Measurements from ENCODE around the gene TMEM242.
A peak's percentile ranks its signal among the peaks of the same experiment; 100 is the strongest.

TMEM242 gene

DNA sequence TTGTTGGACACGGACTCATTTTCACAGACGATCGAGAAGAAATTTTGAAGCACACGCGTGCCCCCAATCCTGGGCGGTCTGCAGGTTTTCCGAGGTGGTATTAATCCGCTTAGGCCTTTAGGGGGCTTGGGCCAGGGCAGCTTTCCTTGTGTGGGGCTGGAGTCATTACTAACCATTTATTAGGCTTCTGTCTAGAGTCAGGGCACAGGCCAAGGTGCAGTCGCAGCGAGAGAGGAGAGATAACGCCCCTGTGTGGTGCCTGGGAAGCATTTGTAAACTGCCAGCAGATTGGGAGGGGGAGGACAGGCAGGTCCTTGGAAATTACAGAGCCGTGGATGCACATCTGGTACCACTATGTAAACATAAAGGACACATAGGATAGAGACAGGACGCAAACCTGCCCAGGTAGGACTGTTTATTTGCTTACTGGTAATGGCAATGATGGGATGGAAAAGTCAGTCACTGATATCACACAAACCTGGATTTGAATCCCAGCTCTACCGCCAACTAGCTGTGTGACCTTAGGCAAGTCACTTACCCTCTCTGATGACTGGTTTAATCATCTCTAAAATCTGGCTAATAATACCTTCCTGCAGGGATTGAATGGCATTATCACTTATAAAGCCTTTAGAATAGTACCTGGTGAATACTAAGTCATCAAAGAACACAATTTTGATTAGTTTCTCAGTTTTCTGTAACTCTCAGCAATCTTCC is 76.4 kb downstream of the TMEM242 start:
- no peak for DNase-seq

DNA sequence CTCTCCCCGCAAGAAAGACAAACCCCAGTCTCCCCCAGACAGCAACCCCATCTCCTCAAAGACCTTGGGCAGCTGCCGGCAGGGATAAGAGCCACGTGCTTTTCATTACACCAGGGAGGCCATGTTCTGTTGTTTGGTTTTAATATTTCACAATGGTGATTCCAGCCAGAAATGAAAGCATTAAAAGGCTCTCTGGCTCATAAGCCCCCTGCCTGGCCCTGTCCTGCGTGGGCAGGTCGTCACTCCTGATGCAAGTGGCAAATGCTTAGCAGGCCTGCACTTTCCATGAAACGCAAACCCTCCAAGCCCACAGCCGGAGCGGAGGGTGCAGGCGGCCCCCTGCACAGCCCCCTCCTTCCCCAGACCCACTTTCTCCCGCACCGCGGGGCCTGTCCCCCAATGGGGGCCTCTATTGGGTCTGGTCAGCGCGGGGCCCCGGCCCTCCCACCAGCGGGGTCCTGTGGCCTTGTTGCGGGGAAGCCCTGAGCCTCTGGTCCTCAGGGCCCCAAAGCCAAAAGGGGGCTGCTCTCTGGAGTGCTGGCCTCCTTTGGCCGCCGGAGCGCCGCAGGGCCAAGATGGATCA is 77.2 kb downstream of the TMEM242 start:
- peak; percentile 31 for DNase-seq

- DNase-seq, result no peak
Observed at GRCh38 chr6:157245436-157245835, 77.9 kb downstream of the TMEM242 start.

DNA sequence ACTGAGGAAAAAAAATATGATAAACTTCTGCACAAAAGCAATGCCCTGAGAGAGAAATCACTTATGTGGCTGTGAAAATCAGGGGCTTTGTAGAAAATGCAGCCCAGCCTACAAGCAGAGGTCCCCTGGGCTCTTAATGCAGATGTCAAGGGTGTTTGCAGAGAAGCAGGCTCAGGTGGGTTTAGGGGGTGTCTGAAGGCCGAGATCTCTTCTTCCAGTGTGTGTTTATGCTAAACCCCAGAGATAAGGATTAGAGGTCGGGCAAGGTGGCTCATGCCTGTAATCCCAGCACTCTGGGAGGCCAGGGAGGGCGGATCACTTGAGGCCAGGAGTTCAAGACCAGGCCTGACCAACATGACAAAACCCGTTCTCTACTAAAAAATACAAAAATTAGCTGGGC is 78.5 kb downstream of the TMEM242 start:
- no peak for DNase-seq

DNA sequence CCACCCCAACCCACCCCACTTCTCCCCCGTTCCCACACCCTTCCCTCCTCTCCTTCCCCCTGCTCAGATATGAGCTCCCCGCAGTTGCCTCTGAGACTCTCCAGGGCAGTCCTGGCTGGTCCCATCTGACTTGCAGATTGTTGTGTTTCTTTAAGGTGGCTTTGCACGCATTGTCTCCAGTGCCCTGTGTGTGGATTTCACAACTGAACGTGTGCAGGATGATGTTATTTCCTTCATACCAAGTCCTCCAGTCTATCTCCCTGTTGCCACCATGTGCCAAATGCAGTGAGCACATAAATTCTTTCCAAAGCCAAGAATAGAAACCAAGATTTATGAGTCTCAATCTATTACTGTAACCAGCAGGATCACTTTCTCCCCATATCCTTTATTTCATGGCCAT is 79.1 kb downstream of the TMEM242 start:
- peak; percentile 82 for DNase-seq

GRCh38 chr6:157242791-157243190 is 80.5 kb downstream of the TMEM242 start:
- DNase-seq, result no peak

- no peak for DNase-seq
Observed at GRCh38 chr6:157240960-157241311, 82.4 kb downstream of the TMEM242 start.

GRCh38 chr6:157240059-157240959 is 83.0 kb downstream of the TMEM242 start:
- peak; percentile 50 for DNase-seq

- DNase-seq, result no peak
Observed at GRCh38 chr6:157239671-157240058, 83.7 kb downstream of the TMEM242 start.

Measured in fibroblast of skin of scalp (primary cell).